H1 (cell line): Measurements from ENCODE around the gene EYA4. TPM values are rescaled to one million over a fixed set of nuclear protein-coding genes. Genes with fewer than 3 reads are reported as not detected.

Source experiments
- CTCF ChIA-PET: fragments of 300-600 bp; sonication (Branson Sonifier 250); formaldehyde crosslinking; loops from one replicate; lab custom pipeline; 2021; ENCODE audit not compliant: partially characterized antibody; lab: Charles Lee
- POLR2A ChIA-PET: fragments of 300-600 bp; sonication (Branson Sonifier 250); formaldehyde crosslinking; loops from one replicate; lab custom pipeline; 2021; ENCODE audit warnings: inconsistent platforms; ENCODE audit not compliant: partially characterized antibody; lab: Charles Lee
- DNase-seq, 2 experiments: peaks; one replicate each; pipeline versions ENCODE4 v3.0.0 to v3.0.0-alpha.2; 2010 to 2022; ENCODE audit warnings: low spot score in 2 of 2, low read depth in 1 of 2, mixed read lengths in 1 of 2
- FAIRE-seq: peaks from 2 replicates; lab custom pipeline; 2011; peaks lifted over from hg19 to GRCh38; lab: Jason Lieb, UNC
- H2AFZ ChIP-seq: 2 replicates; pipeline ENCODE4 v1.8.1; 2012; ENCODE audit warnings: low read length, inconsistent platforms
- H2AK5ac ChIP-seq: 2 replicates; pipeline ENCODE4 v1.6.1; 2013; ENCODE audit warnings: low read depth, low read length
- H2BK120ac ChIP-seq: replicated peaks from 2 replicates; pipeline ENCODE3; 2013; ENCODE audit warnings: low read depth, low read length, inconsistent platforms
- H2BK12ac ChIP-seq: 2 replicates; pipeline ENCODE4 v1.6.1; 2013; ENCODE audit warnings: low read depth, low read length
- H2BK15ac ChIP-seq: 2 replicates; pipeline ENCODE4 v1.6.1; 2013; ENCODE audit warnings: low read length
- H2BK20ac ChIP-seq: 2 replicates; pipeline ENCODE4 v1.6.1; 2013; ENCODE audit warnings: low read length
- H2BK5ac ChIP-seq: 2 replicates; pipeline ENCODE4 v1.6.1; 2013; ENCODE audit warnings: low read depth, low read length
- H3K14ac ChIP-seq: 2 replicates; pipeline ENCODE4 v1.6.1; 2013; ENCODE audit warnings: inconsistent platforms; ENCODE audit not compliant: insufficient read length
- H3K18ac ChIP-seq: 2 replicates; pipeline ENCODE4 v1.6.1; 2013; ENCODE audit warnings: low read length; ENCODE audit errors: extremely low read depth
- H3K23ac ChIP-seq: 2 replicates; pipeline ENCODE4 v1.6.1; 2013; ENCODE audit warnings: inconsistent platforms; ENCODE audit not compliant: insufficient read length
- H3K23me2 ChIP-seq: 2 replicates; pipeline ENCODE4 v1.6.1; 2013; ENCODE audit warnings: low read depth, low read length
- H3K27ac ChIP-seq: 2 replicates; pipeline ENCODE4 v1.6.1; 2011; ENCODE audit warnings: low read depth, low read length, inconsistent platforms
- H3K27me3 ChIP-seq, 4 experiments: replicated peaks in 1 of 4; 1 replicate in 1 of 4; 2 replicates in 3 of 4; pipeline versions ENCODE4 v1.6.1 to v1.8.1; 2011 to 2013; ENCODE audit warnings: low read length in 3 of 4, mild to moderate bottlenecking in 3 of 4, inconsistent platforms in 2 of 4, mixed read lengths in 2 of 4, moderate library complexity in 1 of 4; ENCODE audit not compliant: control insufficient read depth in 3 of 4, insufficient read depth in 3 of 4; ENCODE audit errors: extremely low read depth in 1 of 4
- H3K36me3 ChIP-seq, 4 experiments: 2 replicates each; pipeline versions ENCODE4 v1.6.1 to v1.8.1; 2011 to 2013; ENCODE audit warnings: mild to moderate bottlenecking in 4 of 4, low read length in 3 of 4, moderate library complexity in 2 of 4, control low read depth in 1 of 4, inconsistent platforms in 1 of 4; ENCODE audit not compliant: insufficient read depth in 4 of 4, control insufficient read depth in 2 of 4
- H3K4ac ChIP-seq: replicated peaks from 2 replicates; pipeline ENCODE3; 2013; ENCODE audit warnings: low read length, low read depth, mixed read lengths, inconsistent platforms; ENCODE audit not compliant: insufficient read length
- H3K4me1 ChIP-seq, 4 experiments: replicated peaks in 1 of 4; 1 replicate in 1 of 4; 2 replicates in 3 of 4; pipeline versions ENCODE4 v1.6.1 to v1.8.1; 2011 to 2013; ENCODE audit warnings: low read length in 3 of 4, inconsistent platforms in 2 of 4, mixed read lengths in 1 of 4; ENCODE audit not compliant: insufficient read depth in 4 of 4, control insufficient read depth in 3 of 4
- H3K4me2 ChIP-seq, 2 experiments: 2 replicates each; pipeline versions ENCODE4 v1.6.1 to v1.8.1; 2011 to 2013; ENCODE audit warnings: low read depth in 2 of 2, low read length in 2 of 2, control low read depth in 1 of 2, inconsistent platforms in 1 of 2, mild to moderate bottlenecking in 1 of 2; ENCODE audit not compliant: insufficient read depth in 1 of 2
- H3K4me3 ChIP-seq, 4 experiments: fragments of 200-600, 300-600 bp in 1 of 4; sonication (generic), shearing (Covaris generic), sonication (Bioruptor Twin) in 1 of 4; 2 replicates each; pipeline versions ENCODE4 v1.5.1 to v1.8.1; 2011 to 2016; ENCODE audit warnings: low read length in 4 of 4, low read depth in 3 of 4, control low read depth in 2 of 4, inconsistent platforms in 2 of 4, mild to moderate bottlenecking in 2 of 4, mixed read lengths in 1 of 4, moderate library complexity in 1 of 4; ENCODE audit not compliant: insufficient read depth in 2 of 4; ENCODE audit errors: extremely low read depth in 1 of 4
- H3K56ac ChIP-seq: replicated peaks from 2 replicates; pipeline ENCODE3; 2013; ENCODE audit warnings: low read depth, mild to moderate bottlenecking, mixed read lengths, low read length, inconsistent platforms; ENCODE audit not compliant: insufficient read length
- H3K79me1 ChIP-seq: 2 replicates; pipeline ENCODE4 v1.6.1; 2013; ENCODE audit warnings: low read depth, low read length, control low read depth
- H3K79me2 ChIP-seq, 2 experiments: 2 replicates each; pipeline versions ENCODE4 v1.6.1 to v1.8.1; 2012 to 2013; ENCODE audit warnings: low read length in 2 of 2, mild to moderate bottlenecking in 2 of 2, inconsistent platforms in 1 of 2; ENCODE audit not compliant: insufficient read depth in 2 of 2, control insufficient read depth in 1 of 2
- H3K9ac ChIP-seq, 4 experiments: replicated peaks in 1 of 4; 1 replicate in 1 of 4; 2 replicates in 3 of 4; pipeline versions ENCODE4 v1.6.1 to v1.8.1; 2011 to 2013; ENCODE audit warnings: low read depth in 3 of 4, low read length in 3 of 4, control low read depth in 2 of 4, mild to moderate bottlenecking in 2 of 4, moderate library complexity in 2 of 4, inconsistent platforms in 1 of 4; ENCODE audit errors: extremely low read depth in 1 of 4
- H3K9me3 ChIP-seq, 2 experiments: 2 replicates each; pipeline versions ENCODE4 v1.6.1 to v1.8.1; 2012 to 2013; ENCODE audit warnings: mild to moderate bottlenecking in 2 of 2, moderate library complexity in 2 of 2, control low read depth in 1 of 2, inconsistent platforms in 1 of 2, low read depth in 1 of 2, low read length in 1 of 2, mixed read lengths in 1 of 2; ENCODE audit not compliant: insufficient read depth in 2 of 2
- H4K20me1 ChIP-seq, 2 experiments: replicated peaks in 1 of 2; 2 replicates each; pipeline versions ENCODE3 to v1.8.1; 2011 to 2013; ENCODE audit warnings: inconsistent platforms in 2 of 2, low read length in 2 of 2, mild to moderate bottlenecking in 1 of 2; ENCODE audit not compliant: insufficient read depth in 2 of 2, control insufficient read depth in 1 of 2
- H4K5ac ChIP-seq: 2 replicates; pipeline ENCODE4 v1.6.1; 2013; ENCODE audit warnings: low read length, low read depth, mixed read lengths, inconsistent platforms; ENCODE audit not compliant: insufficient read length
- H4K8ac ChIP-seq: 2 replicates; pipeline ENCODE4 v1.8.0; 2013; ENCODE audit warnings: mild to moderate bottlenecking, moderate library complexity, low read length, inconsistent platforms; ENCODE audit not compliant: insufficient read depth; ENCODE audit errors: extremely low read depth
- H4K91ac ChIP-seq: replicated peaks from 2 replicates; pipeline ENCODE3; 2013; ENCODE audit warnings: low read length, mixed read lengths, inconsistent platforms; ENCODE audit not compliant: insufficient read length
- CBX5 ChIP-seq: fragments of 300-800, 300-1000 bp; sonication (generic); IDR thresholded peaks from 2 replicates; pipeline ENCODE4 v1.7.1; 2016; ENCODE audit warnings: antibody characterized with exemption, low read length, low read depth
- POLR2AphosphoS5 ChIP-seq: IDR thresholded peaks from 2 replicates; pipeline ENCODE4 v1.6.1; 2011; ENCODE audit warnings: low read depth, low read length
- RXRA ChIP-seq: IDR thresholded peaks from 2 replicates; pipeline ENCODE4 v1.6.1; 2011; ENCODE audit warnings: low read depth, mild to moderate bottlenecking, low read length, moderate library complexity; ENCODE audit not compliant: insufficient read depth
- YY1 ChIP-seq: IDR thresholded peaks from 2 replicates; pipeline ENCODE4 v1.6.1; 2011; ENCODE audit warnings: low read depth, mild to moderate bottlenecking, low read length
- WGBS, 2 experiments: shearing (Covaris generic) in 1 of 2; methylation state at CpG; one replicate each; pipeline versions ENCODE4 v1.1.6 to v1.1.7; 2013 to 2015; ENCODE audit warnings: low lambda C conversion rate in 2 of 2, mixed read lengths in 2 of 2, inconsistent platforms in 1 of 2, low coverage in 1 of 2, missing lambda C conversion rate in 1 of 2; ENCODE audit not compliant: insufficient replicate concordance in 2 of 2, insufficient coverage in 1 of 2, insufficient read length in 1 of 2; ENCODE audit errors: extremely low coverage in 1 of 2, missing lambda C conversion rate in 1 of 2; 5-methylcytosine and 5-hydroxymethylcytosine counted together
- polyA plus RNA-seq, 7 experiments: library from polyadenylated mRNA; depleted of rRNA in 3 of 7; stranded (reverse) in 5 of 7; unstranded in 2 of 7; fragments of >200 nt in 5 of 7; fragments of 200-250 nt in 2 of 7; gene quantifications; 1 replicate in 5 of 7; 2 replicates in 1 of 7; 4 replicates in 1 of 7; pipeline versions ENCODE4 v1.2.1 to v1.2.3, GENCODE V29; 2011 to 2013; ENCODE audit warnings: missing spikeins in 2 of 7, mixed read lengths in 2 of 7
- total RNA-seq: library from RNA; stranded (reverse); fragmentation: NEBNext Ultra II Directional; extraction: Animal tissue kit (Norgen Biotek cat#: 25700); gene quantifications from 2 replicates; pipeline ENCODE4 v1.2.1, GENCODE V29; 2021

The EYA4 gene
- total and polyA plus RNA-seq, 2 of the 8 experiments (the other 6 are each of a cell fraction or from before 2014, with no cell fraction given) = 0.06 to 0.17 TPM

DNA sequence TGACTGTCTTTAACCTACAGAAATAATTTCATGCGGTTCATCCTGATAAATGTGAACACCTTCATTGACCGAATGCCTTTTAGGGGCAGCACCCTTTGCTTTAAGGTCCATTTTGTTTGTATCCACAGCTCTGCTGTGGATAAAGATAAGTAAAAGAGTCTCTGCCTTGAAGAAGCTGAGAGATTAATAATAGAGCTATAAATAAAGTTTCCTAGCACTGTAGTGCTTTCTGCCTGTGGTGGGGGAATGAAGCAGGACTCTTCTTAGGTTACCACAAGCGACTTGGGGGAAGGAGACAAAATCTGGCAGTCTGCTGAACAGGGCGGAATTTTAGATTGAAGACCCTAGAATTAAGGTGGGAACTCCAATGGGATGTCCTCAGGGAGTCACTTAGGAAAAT, 57.6 kb downstream of the EYA4 start:
- no peaks in the 10 kb centered on the region for H3K79me2 ChIP-seq
- no peak overlapping the region for H4K5ac ChIP-seq
- H3K27me3 ChIP-seq = no peaks in the 10 kb centered on the region
- H3K79me1 ChIP-seq = no peaks in the 10 kb centered on the region
- H2BK12ac ChIP-seq = no peak overlapping the region
- H2AFZ ChIP-seq = no peak overlapping the region
- no peak overlapping the region for H3K27ac ChIP-seq
- no peak overlapping the region for H2BK15ac ChIP-seq
- no peak overlapping the region for H3K4me3 ChIP-seq
- H3K23ac ChIP-seq = no peak overlapping the region
- DNase-seq = no peak
- ChIA-PET CTCF (interaction anchor here (0.9 kb wide), 1 partner anchor 59 kb away, joined by 3 read pairs; no protein-coding TSS in a partner anchor), POLR2A (no interaction called here)
- no peak overlapping the region for H3K9ac ChIP-seq
- 94% methylated on average over 4 of the region's 4 CpGs; no CpG with 5 or more reads in 1 of the 2 experiments for WGBS, 2 experiments
- FAIRE-seq = no peak
- no peak overlapping the region for H2BK120ac ChIP-seq
- no peak overlapping the region for H4K91ac ChIP-seq
- H4K8ac ChIP-seq = no peak overlapping the region
- H3K4ac ChIP-seq = no peak overlapping the region
- H3K9me3 ChIP-seq = no peaks in the 10 kb centered on the region
- H4K20me1 ChIP-seq = no peaks in the 10 kb centered on the region
- no peak overlapping the region for H3K4me2 ChIP-seq
- H2AK5ac ChIP-seq = no peak overlapping the region
- no peak overlapping the region for H3K56ac ChIP-seq
- TF ChIP-seq RXRA (no peak), POLR2AphosphoS5 (no peak), YY1 (no peak), CBX5 (no peak)
- TF ChIP-seq, all 59 proteins: peak for 0
- Histone ChIP-seq H3K18ac (no peak overlapping the region), H2BK20ac (no peak overlapping the region), H3K4me1 (0 out of 7 replicates have a peak, but pooled peaks cover 0 to 2% (median 0%) of the 10 kb centered on the region in 4 experiments), H2BK5ac (no peak overlapping the region), H3K36me3 (no peaks in the 10 kb centered on the region), H3K14ac (no peak overlapping the region), H3K23me2 (no peaks in the 10 kb centered on the region)
